ENCODE data around the gene LRP11. TPM values are rescaled to one million over a fixed set of nuclear protein-coding genes. Genes with fewer than 3 reads are reported as not detected.

The LRP11 gene
- total and polyA plus RNA-seq, 2 of the 13 experiments (the other 11 are each of a cell fraction or from before 2014, with no cell fraction given) = 32.4 to 48.9 TPM

DNA sequence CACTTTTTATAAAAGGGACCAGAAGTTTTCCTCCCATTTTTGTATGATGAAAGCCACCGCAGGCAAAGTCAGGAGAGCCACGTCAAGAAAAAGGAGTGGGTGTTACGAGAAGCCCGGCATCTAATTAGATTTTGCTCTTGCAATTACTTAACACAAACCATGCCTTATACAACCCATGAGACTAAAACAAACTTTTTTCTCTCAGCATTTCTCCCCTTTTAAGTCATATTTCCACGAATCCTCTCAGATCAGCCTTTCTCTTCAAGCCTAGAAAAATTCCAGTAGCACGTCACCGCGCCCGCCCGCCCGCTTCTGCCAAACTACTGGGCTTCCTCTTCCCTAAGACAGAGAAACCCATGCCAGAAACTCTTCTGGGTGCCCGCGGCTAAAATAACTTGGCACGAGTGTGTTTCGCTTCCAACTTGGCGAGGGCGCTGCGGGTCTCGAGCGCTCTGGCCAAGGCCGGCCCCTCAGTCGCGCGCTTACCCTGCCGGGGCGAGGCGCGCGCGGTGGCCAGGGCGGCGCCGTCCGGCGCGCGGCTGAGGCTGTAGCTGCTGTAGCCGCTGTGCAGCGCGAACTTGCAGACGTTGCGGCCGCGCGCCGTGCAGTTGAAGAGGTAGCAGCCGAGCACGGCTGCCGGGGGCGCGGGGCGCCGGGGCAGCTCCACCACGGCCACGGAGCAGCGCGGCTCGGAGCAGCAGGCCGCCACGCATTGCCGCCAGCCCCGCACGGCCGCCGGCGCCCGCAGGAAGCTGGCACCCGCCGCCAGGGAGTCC lies 1.0 kb downstream of the LRP11 start (continued):
- TF ChIP-seq, protein P1, sequence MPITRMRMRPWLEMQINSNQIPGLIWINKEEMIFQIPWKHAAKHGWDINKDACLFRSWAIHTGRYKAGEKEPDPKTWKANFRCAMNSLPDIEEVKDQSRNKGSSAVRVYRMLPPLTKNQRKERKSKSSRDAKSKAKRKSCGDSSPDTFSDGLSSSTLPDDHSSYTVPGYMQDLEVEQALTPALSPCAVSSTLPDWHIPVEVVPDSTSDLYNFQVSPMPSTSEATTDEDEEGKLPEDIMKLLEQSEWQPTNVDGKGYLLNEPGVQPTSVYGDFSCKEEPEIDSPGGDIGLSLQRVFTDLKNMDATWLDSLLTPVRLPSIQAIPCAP (CRISPR knock-in tag; IDR thresholded peaks at IDR 0.05; ENCODE audit: low read depth) = no peak
- no peak for TF ChIP-seq STAG1 (CRISPR knock-in tag; IDR thresholded peaks at IDR 0.05)
- TF ChIP-seq, protein P2, sequence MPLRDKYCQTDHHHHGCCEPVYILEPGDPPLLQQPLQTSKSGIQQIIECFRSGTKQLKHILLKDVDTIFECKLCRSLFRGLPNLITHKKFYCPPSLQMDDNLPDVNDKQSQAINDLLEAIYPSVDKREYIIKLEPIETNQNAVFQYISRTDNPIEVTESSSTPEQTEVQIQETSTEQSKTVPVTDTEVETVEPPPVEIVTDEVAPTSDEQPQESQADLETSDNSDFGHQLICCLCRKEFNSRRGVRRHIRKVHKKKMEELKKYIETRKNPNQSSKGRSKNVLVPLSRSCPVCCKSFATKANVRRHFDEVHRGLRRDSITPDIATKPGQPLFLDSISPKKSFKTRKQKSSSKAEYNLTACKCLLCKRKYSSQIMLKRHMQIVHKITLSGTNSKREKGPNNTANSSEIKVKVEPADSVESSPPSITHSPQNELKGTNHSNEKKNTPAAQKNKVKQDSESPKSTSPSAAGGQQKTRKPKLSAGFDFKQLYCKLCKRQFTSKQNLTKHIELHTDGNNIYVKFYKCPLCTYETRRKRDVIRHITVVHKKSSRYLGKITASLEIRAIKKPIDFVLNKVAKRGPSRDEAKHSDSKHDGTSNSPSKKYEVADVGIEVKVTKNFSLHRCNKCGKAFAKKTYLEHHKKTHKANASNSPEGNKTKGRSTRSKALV (CRISPR knock-in tag; IDR thresholded peaks at IDR 0.05) = peak; percentile 98
- TF ChIP-seq CREM (IDR thresholded peaks at IDR 0.05) = no peak
- TF ChIP-seq CREM (CRISPR knock-in tag; IDR thresholded peaks at IDR 0.05) = no peak
- TF ChIP-seq, protein P3, sequence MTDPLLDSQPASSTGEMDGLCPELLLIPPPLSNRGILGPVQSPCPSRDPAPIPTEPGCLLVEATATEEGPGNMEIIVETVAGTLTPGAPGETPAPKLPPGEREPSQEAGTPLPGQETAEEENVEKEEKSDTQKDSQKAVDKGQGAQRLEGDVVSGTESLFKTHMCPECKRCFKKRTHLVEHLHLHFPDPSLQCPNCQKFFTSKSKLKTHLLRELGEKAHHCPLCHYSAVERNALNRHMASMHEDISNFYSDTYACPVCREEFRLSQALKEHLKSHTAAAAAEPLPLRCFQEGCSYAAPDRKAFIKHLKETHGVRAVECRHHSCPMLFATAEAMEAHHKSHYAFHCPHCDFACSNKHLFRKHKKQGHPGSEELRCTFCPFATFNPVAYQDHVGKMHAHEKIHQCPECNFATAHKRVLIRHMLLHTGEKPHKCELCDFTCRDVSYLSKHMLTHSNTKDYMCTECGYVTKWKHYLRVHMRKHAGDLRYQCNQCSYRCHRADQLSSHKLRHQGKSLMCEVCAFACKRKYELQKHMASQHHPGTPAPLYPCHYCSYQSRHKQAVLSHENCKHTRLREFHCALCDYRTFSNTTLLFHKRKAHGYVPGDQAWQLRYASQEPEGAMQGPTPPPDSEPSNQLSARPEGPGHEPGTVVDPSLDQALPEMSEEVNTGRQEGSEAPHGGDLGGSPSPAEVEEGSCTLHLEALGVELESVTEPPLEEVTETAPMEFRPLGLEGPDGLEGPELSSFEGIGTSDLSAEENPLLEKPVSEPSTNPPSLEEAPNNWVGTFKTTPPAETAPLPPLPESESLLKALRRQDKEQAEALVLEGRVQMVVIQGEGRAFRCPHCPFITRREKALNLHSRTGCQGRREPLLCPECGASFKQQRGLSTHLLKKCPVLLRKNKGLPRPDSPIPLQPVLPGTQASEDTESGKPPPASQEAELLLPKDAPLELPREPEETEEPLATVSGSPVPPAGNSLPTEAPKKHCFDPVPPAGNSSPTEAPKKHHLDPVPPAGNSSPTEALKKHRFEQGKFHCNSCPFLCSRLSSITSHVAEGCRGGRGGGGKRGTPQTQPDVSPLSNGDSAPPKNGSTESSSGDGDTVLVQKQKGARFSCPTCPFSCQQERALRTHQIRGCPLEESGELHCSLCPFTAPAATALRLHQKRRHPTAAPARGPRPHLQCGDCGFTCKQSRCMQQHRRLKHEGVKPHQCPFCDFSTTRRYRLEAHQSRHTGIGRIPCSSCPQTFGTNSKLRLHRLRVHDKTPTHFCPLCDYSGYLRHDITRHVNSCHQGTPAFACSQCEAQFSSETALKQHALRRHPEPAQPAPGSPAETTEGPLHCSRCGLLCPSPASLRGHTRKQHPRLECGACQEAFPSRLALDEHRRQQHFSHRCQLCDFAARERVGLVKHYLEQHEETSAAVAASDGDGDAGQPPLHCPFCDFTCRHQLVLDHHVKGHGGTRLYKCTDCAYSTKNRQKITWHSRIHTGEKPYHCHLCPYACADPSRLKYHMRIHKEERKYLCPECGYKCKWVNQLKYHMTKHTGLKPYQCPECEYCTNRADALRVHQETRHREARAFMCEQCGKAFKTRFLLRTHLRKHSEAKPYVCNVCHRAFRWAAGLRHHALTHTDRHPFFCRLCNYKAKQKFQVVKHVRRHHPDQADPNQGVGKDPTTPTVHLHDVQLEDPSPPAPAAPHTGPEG (CRISPR knock-in tag; IDR thresholded peaks at IDR 0.05) = peak; percentile 96
- TF ChIP-seq, protein P4, sequence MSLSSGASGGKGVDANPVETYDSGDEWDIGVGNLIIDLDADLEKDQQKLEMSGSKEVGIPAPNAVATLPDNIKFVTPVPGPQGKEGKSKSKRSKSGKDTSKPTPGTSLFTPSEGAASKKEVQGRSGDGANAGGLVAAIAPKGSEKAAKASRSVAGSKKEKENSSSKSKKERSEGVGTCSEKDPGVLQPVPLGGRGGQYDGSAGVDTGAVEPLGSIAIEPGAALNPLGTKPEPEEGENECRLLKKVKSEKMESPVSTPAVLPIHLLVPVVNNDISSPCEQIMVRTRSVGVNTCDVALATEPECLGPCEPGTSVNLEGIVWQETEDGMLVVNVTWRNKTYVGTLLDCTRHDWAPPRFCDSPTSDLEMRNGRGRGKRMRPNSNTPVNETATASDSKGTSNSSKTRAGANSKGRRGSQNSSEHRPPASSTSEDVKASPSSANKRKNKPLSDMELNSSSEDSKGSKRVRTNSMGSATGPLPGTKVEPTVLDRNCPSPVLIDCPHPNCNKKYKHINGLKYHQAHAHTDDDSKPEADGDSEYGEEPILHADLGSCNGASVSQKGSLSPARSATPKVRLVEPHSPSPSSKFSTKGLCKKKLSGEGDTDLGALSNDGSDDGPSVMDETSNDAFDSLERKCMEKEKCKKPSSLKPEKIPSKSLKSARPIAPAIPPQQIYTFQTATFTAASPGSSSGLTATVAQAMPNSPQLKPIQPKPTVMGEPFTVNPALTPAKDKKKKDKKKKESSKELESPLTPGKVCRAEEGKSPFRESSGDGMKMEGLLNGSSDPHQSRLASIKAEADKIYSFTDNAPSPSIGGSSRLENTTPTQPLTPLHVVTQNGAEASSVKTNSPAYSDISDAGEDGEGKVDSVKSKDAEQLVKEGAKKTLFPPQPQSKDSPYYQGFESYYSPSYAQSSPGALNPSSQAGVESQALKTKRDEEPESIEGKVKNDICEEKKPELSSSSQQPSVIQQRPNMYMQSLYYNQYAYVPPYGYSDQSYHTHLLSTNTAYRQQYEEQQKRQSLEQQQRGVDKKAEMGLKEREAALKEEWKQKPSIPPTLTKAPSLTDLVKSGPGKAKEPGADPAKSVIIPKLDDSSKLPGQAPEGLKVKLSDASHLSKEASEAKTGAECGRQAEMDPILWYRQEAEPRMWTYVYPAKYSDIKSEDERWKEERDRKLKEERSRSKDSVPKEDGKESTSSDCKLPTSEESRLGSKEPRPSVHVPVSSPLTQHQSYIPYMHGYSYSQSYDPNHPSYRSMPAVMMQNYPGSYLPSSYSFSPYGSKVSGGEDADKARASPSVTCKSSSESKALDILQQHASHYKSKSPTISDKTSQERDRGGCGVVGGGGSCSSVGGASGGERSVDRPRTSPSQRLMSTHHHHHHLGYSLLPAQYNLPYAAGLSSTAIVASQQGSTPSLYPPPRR (CRISPR knock-in tag; IDR thresholded peaks at IDR 0.05; ENCODE audit: borderline replicate concordance) = no peak
- no peak for TF ChIP-seq MTF1 (CRISPR knock-in tag; IDR thresholded peaks at IDR 0.05)
- no peak for TF ChIP-seq ZFP82 (CRISPR knock-in tag; IDR thresholded peaks at IDR 0.05; ENCODE audit: borderline replicate concordance)
- TF ChIP-seq SNRNP70 (IDR thresholded peaks at IDR 0.05; ENCODE audit: low read depth, low read length) = no peak
- TF ChIP-seq NAIF1 (CRISPR knock-in tag; IDR thresholded peaks at IDR 0.05; ENCODE audit: borderline replicate concordance) = no peak
- TF ChIP-seq, protein P5, sequence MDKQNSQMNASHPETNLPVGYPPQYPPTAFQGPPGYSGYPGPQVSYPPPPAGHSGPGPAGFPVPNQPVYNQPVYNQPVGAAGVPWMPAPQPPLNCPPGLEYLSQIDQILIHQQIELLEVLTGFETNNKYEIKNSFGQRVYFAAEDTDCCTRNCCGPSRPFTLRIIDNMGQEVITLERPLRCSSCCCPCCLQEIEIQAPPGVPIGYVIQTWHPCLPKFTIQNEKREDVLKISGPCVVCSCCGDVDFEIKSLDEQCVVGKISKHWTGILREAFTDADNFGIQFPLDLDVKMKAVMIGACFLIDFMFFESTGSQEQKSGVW (CRISPR knock-in tag; IDR thresholded peaks at IDR 0.05; ENCODE audit: borderline replicate concordance) = no peak
- no peak for TF ChIP-seq TSC22D2 (CRISPR knock-in tag; IDR thresholded peaks at IDR 0.05; ENCODE audit: borderline replicate concordance)
- no peak for TF ChIP-seq GPN1 (CRISPR knock-in tag; IDR thresholded peaks at IDR 0.05; ENCODE audit: borderline replicate concordance)
